NCI-H69 (cell line): Measurements from ENCODE around the gene SH3RF2.
"Not testable (repeated sequence)": the region's sequence is repeated elsewhere in the genome, so short reads cannot be mapped to it uniquely, and the experiment has no call there.

Experiments
- DNase-seq: peaks from one replicate; lab custom pipeline; 2025; lab: John Stamatoyannopoulos, UW

The SH3RF2 gene

DNA sequence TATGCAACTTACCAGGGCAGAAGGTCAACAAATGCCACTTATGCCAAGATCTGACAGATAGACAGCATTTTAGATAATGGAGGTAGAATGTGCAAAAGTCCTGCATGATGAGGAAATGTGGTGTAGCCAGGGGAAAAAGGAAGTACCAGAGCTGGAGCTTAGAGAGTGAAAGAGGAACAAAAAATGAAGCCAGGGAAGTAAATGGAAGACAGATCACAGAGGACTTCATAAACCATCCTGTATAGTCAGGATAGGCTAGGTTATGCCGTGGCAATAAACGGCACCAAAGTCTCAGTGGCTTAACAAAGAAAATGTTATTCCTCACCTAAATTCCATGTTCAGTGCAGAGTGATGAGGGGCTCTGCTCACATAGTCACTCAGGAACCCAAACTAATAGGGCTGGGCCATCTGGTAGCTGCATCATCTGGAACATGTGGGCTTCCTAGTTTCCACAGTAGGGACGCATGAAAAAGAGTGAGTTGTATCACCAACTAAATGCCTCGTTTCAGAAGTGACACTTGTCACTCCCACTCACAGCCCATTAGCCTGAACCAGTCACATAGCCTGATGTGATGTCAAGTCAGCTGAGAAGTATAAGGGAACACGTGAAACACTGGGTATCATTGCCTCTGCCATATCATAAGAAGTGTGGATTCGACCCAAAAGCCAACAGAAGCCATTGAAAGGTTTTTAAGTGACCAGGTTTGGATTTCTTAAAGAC lies 70.3 kb downstream of the SH3RF2 start:
- DNase-seq, result no peak

DNA sequence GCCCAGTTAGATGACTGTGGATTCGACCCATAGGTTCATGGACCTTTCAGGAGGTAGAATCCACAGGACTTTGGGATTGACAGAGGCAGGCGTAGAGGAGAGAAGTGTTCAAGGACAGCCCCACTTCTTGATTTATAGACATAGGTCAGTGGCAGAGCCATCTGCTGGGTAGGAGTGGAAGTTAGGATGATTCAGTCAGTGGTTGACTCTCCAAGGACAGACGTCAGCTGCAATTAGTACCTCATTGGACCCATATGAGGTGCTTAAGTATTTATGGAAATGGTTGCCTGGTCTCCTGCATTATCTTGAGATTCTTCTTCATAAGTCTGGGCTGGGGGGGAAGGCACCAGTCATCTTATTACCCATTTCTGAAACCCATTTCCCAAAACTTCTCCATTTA lies 70.9 kb downstream of the SH3RF2 start:
- DNase-seq, result peak; percentile 42

DNA sequence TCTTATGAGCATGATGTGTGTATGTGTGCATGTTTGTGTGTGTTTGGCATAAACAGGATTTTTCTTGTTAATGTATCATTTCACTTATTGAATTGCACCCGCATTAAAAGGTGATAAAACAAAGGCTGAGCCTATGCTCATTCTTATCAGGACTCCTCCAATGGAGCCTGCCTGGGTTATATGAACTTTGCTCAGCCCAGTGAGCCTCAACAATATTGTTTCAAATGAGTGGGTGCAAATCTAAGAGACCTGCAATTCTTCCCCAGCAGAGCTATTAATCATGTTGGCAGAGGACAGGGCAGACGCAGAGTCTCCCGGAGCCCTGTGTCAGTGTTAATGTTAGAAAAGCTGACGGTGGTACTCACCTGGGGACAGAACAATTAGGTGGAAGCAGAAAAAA lies 71.6 kb downstream of the SH3RF2 start:
- DNase-seq, result peak; percentile 42

DNA sequence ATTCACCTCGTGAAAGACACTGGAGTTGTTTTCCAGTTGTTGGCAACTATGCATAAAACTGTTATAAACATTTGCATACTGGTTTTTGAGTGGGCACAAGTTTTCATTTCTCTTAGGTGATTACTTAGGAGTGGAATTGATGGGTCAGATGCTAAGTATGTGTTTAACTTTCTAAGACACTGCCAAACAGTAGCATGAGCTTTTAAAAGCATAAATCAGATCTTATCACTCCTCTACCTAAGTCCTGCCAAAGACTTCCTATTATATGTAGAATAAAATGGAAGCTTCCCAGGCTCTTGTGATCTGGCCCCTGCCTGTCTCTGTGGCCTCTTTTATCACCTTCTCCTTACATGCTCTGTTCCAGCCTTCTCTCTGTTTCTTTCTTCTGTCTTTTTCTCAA lies 72.6 kb downstream of the SH3RF2 start:
- no peak for DNase-seq

DNA sequence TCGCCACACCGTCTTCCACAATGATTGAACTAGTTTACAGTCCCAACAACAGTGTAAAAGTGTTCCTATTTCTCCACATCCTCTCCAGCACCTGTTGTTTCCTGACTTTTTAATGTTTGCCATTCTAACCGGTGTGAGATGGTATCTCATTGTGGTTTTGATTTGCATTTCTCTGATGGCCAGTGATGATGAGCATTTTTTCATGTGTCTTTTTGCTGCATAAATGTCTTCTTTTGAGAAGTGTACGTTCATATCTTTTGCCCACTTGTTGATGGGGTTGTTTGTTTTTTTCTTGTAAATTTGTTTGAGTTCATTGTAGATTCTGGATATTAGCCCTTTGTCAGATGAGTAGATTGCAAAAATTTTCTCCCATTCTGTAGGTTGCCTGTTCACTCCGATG lies 74.1 kb downstream of the SH3RF2 start:
- not testable (repeated sequence) for DNase-seq

DNA sequence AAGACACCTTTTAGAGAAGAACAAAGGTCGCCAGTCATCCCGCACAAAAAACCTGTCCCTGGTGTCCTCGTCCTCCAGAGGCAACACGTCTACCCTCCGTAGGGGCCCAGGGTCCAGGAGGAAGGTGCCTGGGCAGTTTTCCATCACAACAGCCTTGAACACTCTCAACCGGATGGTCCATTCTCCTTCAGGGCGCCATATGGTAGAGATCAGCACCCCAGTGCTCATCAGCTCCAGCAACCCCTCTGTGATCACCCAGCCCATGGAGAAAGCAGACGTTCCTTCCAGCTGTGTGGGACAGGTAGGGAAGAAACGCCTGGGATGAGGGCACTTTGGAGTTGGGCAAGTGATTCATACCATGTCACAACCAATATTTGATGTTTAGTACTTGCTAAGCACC lies 77.4 kb downstream of the SH3RF2 start:
- DNase-seq, result no peak

DNA sequence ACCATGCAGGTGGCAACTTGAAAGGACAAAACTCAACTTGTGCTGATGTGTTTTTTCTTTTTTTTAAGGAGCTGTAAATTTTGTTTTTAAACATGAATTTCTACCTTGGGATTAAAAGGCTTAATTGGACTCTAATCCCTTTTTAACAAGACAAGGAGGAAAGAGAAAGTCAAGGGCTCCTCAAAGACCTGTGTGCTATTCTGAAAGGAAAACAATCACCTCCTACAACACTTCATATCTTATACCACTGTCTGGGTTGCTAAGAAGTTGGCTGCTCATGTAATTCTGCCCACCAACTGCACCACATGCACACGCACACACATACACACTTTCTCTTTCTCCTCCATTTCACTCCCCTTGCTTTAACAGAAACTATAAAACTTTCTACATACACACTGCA lies 78.6 kb downstream of the SH3RF2 start:
- DNase-seq, result no peak

DNA sequence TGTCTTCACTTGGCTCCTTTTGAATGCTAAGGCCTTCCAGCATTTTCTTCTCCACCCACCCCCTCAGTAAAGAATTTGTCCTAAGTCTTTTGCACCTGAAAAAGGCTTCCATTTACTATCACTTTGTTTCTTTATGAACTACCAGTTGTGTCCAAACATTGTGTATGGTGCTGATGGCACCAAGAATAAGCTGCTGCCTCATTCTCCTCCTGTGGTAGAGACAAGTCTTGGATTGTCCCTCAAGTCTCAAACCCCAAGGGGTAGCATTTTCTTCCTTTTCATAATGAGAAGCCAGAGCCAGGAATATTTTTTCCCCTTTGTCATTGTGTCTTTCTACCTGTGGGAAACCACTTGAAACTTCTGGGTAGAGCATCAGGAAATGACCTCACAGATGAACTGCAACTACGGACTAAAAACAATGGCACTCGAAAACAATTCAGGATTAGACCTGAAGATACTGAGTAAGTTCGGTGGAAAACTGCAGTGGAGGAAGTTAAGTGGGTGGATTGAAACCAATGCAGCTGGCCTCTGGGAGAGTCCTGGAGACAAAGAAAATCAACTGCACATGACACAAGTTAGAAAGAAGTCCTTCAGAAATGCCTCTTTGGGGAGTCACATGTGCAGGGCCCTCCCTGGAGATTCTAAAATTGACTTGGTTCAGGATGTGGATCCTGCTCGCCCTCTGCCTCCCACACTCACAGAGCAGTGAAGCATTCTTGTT lies 80.5 kb downstream of the SH3RF2 start:
- DNase-seq, result no peak

DNA sequence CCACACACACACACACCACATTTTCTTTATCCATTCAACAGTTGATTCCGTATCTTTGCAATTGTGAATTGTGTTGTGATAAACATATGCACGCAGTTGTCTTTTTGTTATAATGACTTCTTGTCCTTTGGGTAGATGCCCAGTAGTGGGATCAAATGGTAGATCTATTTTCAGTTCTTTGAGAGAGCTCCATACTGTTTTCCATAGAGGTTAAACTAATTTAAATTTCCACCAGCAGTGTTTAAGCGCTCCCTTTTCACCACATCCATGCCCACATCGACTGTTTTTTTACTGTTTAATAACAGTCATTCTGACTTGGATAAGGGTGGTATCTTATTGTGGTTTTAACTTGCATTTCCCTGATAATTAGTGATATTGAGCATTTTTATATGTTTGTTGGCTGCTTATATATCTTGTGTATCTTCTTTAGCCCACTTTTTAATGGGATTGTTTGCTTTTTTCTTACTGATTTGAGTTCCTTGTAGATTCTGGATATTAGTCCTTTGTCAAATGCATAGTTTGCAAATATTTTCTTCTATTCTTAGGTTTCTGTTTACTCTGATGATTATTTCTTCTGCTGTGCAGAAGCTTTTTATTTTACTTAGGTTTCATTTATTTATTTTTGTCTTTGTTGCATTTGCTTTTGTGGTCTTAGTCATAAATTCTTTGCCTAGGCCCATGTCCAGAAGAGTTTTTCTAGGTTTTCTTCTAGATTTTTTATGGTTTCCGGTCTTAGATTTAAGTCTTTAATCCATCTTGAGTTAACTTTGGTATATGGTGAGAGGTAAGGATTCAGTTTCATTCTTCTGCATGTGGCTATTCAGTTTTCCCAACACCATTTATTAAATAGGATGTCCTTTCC lies 82.4 kb downstream of the SH3RF2 start:
- no peak for DNase-seq

DNA sequence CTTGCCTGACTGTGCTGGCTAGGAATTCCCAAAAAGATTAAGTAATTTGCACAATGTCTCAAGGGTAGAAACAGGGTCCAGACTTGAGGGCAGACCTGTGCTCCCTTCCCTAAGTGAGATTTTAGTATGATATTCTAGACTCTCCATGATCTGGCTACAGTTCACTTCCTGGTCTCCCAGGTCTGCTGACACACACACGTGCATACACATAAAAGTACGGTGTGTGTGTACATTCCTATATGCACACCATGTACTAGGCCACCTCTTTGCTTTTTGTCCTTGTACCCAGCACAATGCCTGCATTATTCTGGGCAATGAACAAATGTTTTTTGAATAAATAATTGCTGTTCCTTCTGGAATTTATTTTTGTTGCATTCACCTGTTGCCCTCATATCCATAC lies 83.7 kb downstream of the SH3RF2 start:
- DNase-seq, result no peak

DNA sequence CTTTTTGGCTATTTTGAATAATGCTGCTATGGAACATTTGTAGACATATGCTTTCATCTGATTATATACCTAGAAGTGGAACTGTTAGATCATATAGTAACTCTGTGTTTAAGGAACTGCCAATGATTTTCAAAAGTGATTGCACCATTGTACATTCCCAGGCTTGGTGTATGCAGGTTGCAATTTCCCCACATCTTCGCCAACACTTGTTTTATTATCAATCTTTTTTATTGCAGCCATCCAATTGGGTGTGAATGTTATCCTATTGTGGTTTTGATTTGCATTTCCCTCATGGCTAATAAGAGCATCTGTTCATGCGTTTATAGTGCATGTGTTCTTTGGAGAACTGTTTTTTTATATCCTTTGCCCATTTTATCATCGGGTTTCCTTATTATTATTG lies 87.7 kb downstream of the SH3RF2 start:
- DNase-seq, result no peak

DNA sequence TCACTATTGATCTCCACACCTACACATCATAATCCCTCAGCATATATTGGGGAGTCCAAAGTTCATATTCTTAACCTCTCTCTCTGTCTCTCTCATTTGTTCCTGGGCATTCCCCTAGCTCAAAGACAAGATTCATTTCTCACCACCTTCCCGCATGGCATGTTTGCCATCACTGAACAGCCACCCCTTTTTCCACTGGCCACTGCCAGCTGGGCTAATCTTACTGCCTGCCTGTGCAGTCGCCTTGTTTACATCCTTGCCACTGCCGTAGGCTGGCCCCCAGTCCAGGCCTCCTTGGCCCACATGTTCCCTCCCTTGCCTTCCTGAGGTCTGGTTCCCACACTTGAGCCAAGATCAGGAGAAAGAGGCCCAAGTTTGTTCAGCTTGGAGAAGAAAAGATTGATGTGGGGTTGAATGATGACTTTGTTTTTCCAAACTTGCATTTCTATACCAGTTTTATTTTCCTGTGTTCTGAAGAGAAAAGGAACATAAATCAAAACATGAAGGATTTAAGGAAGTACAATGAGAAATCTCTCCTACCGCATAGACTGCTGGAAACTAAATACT lies 88.8 kb downstream of the SH3RF2 start:
- DNase-seq, result no peak

DNA sequence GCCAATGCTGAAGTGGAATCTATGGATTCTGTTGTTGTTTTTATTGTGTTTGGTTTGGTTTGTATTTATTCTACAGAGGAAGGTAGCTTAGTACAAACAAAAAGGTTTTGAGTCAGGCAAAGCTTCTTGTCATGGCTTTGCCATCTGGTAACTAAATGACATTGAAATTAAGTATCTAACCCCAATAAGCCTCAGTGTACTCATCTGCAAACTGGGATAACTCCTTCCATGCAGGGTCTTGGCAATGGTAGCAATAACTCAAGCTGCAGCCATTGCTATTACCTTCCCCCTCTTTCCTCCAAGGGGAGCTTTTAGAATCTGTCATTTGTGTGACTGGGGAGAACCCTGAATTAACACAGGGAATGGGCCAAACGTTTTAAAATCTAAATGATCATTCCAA lies 89.3 kb downstream of the SH3RF2 start:
- DNase-seq, result no peak

DNA sequence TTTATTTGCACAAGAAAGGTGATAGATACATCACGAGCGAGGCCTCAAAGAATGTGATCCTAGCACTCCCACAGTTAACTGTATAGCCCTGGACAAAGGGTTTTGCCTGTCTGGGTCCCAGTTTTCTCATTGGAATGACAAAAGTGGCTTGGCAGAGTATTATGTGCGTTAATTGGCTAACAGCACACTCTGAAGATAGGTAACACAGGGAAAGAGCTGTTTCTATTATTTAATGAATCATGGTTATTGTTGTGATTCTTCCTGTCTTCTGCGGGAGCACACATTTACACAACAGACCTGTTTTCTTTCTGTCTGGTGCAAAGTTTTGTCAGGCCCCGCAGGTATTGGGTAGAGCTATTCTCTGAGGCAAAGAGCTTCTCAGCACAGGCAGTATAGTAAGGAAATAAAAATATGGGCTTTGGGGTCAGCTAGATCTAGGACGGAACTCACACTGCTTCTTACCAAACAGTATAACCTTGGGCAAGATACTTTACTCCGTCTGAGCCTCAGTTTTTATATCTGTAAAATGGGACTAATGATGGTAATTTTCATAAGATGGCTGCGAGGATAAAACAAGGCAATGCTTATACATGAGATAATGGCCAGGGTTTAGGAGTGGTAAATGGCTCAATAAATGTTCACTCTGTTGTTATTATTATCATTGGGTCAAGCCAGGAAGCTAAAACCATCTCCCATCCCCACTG lies 90.1 kb downstream of the SH3RF2 start:
- no peak for DNase-seq

DNA sequence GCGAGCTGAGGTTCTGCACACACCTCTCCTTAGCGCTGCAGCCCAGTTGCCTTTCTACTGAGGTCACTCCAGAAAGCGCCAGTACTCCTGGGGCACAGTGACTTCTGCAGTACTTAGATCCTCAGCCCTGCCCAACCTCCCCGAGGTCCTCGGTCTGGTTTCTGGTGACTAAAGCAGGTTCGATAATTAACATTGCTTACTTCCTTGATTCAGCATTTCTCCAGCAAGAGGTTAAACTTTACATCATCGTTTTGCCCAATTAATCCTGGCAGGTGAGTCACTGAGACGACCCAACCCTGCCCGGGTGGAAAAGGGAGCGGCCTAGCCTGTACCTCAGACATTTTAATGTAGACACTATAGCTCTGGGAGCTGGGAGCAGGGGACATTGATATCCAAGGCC lies 91.4 kb downstream of the SH3RF2 start:
- peak; percentile 55 for DNase-seq

DNA sequence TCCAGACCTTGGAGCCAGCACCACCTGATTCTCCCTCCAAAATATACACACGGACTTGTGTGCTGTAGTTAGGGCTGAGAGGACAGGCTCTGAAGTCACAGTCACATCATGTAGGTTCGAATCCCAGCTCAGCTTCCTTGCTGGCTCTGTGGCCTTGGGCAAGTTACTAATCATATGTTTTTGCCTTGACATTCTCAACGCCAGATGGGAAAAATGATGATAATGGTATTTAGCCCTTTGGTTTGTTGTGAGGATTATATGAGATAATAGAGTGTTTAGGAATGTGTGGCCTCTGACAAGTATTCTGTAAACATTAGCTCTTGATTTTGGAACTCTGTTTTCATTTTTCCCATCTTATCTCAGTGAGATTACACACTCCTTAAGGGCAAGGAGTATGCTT lies 96.5 kb downstream of the SH3RF2 start:
- DNase-seq, result no peak

DNA sequence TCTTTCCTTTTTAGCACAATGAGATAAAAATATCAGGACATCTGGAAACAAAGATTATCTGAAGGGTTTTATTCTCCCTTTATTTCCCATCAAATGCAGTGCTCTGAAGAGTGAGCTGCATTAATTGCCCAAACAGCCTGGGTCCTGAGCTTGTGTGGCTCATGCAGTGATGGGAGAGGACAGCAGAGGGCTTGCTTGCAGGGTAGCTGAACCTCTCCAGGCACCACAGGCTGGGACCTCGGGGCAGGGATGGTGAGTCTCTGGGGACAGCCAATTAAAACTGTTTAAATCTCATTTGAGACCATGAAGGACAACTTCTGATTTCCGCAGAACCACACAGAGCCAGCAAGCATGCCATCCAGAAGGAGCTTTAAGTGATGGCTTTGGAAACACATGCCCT lies 97.7 kb downstream of the SH3RF2 start:
- DNase-seq, result peak; percentile 13

DNA sequence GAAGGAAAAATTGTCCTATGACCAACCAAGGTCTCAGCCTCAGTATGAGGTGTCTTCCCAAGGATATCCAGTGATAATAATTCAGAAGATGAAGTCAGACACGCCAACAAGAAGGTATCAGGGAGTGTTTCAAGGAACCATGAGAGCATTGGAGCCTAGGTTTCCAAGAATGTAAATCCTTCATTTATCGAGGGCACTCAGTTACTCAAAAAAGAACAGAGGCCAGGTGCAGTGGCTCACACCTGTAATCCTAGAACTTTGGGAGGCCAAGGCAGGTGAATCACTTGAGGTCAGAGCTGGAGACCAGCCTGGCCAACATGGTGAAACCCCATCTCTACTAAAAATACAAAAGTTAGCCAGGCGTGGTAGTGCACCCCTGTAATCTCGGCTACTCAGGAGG lies 98.2 kb downstream of the SH3RF2 start:
- DNase-seq, result no peak

DNA sequence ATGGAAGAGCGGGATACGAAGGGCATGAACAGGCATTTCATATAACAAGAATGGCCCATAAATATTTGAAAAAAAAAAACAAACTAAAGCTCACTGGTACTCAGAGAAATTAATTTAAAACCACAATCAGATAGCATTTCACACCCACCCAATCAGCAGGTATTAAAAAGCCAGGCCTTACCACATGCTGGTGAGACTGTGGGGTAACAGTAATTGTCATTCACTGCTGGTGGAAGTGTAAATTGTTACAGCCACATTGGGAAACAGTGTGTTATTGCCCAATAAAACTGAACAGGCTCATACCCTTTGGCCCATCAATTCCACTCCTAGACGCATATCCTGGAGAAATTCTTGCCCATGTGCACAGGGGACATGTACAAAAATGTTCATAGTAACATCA lies 103.0 kb downstream of the SH3RF2 start:
- no peak for DNase-seq

DNA sequence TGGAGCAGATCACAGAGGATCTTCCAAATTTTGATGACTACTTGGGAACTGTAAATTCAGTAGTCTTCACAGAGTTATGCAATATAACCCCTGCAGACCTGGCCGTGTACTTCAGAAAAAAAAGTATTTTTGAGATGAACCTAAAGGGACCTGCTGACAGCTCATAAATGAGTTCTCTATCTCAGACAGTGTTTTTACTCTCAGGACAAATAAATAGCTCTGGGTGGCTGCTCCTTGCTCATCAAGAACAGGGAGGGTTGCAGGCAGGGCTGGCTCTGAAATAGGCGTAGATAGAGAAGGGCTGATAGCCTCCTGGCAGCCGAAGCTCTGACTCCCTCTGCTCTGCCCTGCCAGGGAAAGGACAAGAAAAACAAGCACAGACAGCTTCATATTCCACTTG lies 104.1 kb downstream of the SH3RF2 start:
- DNase-seq, result no peak

DNA sequence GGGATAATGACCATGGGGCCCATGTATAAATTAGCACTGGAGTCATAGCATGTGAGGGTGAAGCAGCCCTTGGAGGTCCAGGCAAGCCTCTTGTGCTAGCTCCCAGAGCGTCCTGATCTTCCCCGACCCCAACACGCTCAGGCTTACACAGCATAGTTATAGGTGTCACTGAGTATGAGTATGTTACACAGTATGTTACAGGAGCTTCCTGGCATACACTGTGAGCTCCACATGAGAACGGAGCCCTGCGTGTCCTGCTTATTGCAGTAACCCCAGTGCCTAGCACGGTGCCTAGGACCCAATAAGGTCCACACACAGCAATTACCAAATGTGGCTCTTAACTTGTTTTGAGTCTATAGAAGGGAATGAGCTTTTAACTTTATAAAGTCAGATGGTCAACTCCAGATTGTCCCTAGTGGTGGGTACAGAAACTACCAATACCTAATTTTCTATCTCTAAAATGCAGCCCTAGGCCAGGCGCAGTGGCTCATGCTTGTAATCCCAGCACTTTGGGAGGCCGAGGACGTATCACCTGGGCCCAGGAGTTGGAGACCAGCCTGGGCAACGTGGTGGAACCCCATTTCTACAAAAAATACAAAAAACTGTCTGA lies 104.9 kb downstream of the SH3RF2 start:
- DNase-seq, result peak; percentile 26
